K562 (cell line): ENCODE data around the gene RREB1. TPM values are rescaled to one million over a fixed set of nuclear protein-coding genes. Genes with fewer than 3 reads are reported as not detected.
A peak's percentile ranks its signal among the peaks of the same experiment; 100 is the strongest.

Experiments used
- ATAC-seq: fragments of 200-7000 bp; cut with Tn5 transposase; 3 replicates; pipeline ENCODE4 v1.9.1; 2020; ENCODE audit warnings: moderate library complexity
- BruUV-seq: library from RNA; stranded (reverse); fragments of 400-500 nt; replicated peaks from 2 replicates; lab custom pipeline; 2021; lab: Mats Ljungman, UMichigan
- CTCF ChIA-PET: fragments of 300-600 bp; formaldehyde crosslinking; extraction: SDS; loops from one replicate; lab custom pipeline; 2021; ENCODE audit warnings: low intra/inter-chr PET ratio; lab: Yijun Ruan, JAX
- POLR2A ChIA-PET: fragments of 300-600, 350-650 bp; sonication (Branson Sonifier 250); formaldehyde crosslinking; extraction: SDS; loops from one replicate; lab custom pipeline; 2021; ENCODE audit warnings: antibody characterized with exemption, inconsistent platforms; lab: Yijun Ruan, JAX
- DNase-seq, 4 experiments: peaks; one replicate each; pipeline versions ENCODE4 v3.0.0 to v3.0.0-alpha.2; 2011 to 2018; ENCODE audit warnings: low spot score in 3 of 4, mixed read lengths in 3 of 4; ENCODE audit errors: extremely low read depth in 1 of 4
- FAIRE-seq: peaks from 2 replicates; lab custom pipeline; 2011; peaks lifted over from hg19 to GRCh38; lab: Jason Lieb, UNC
- H2AFZ ChIP-seq: 2 replicates; pipeline ENCODE4 v1.6.0; 2011; ENCODE audit warnings: low read depth, low read length, control low read depth, inconsistent platforms
- H3K27ac ChIP-seq: fragments of 200-600 bp; 3 replicates; pipeline ENCODE4 v1.8.0; 2011; ENCODE audit warnings: low read depth, mild to moderate bottlenecking, control low read depth, inconsistent platforms, low read length, moderate library complexity, mixed read lengths; ENCODE audit errors: extremely low read depth
- H3K27me3 ChIP-seq, 2 experiments: fragments of 300-600 bp in 1 of 2; 2 replicates in 1 of 2; 3 replicates in 1 of 2; pipeline versions ENCODE4 v1.6.0 to v1.8.0; 2011; ENCODE audit warnings: inconsistent platforms in 2 of 2, low read length in 2 of 2, mild to moderate bottlenecking in 1 of 2, mixed read lengths in 1 of 2, moderate library complexity in 1 of 2; ENCODE audit not compliant: control insufficient read depth in 2 of 2, insufficient read depth in 2 of 2
- H3K36me3 ChIP-seq: fragments of 300-600 bp; 3 replicates; pipeline ENCODE4 v1.8.0; 2011; ENCODE audit warnings: mild to moderate bottlenecking, low read length, inconsistent platforms; ENCODE audit not compliant: control insufficient read depth, insufficient read depth
- H3K4me1 ChIP-seq, 2 experiments: fragments of 200-600 bp in 1 of 2; replicated peaks in 1 of 2; 2 replicates in 1 of 2; 3 replicates in 1 of 2; pipeline versions ENCODE4 v1.5.1 to v1.8.0; 2011; ENCODE audit warnings: inconsistent platforms in 2 of 2, low read length in 2 of 2, mild to moderate bottlenecking in 1 of 2, mixed read lengths in 1 of 2, moderate library complexity in 1 of 2; ENCODE audit not compliant: control insufficient read depth in 2 of 2, insufficient read depth in 2 of 2
- H3K4me2 ChIP-seq: 2 replicates; pipeline ENCODE4 v1.6.1; 2011; ENCODE audit warnings: low read length, control low read depth, inconsistent platforms, mixed read lengths; ENCODE audit not compliant: insufficient read depth
- H3K4me3 ChIP-seq: fragments of 200-600 bp; sonication (generic), shearing (Covaris generic); 2 replicates; pipeline ENCODE4 v1.5.1; 2016; ENCODE audit warnings: control low read depth, inconsistent platforms
- H3K79me2 ChIP-seq: fragments of 200-600 bp; 3 replicates; pipeline ENCODE4 v1.8.0; 2011; ENCODE audit warnings: low read length, inconsistent platforms; ENCODE audit not compliant: control insufficient read depth, insufficient read depth
- H3K9ac ChIP-seq, 2 experiments: 2 replicates each; pipeline versions ENCODE4 v1.6.0 to v1.6.1; 2011; ENCODE audit warnings: low read depth in 2 of 2, low read length in 2 of 2, control low read depth in 1 of 2, inconsistent platforms in 1 of 2, mild to moderate bottlenecking in 1 of 2, mixed read lengths in 1 of 2; ENCODE audit not compliant: insufficient read depth in 1 of 2
- H3K9me1 ChIP-seq: one replicate; pipeline ENCODE4 v1.6.0; 2011; ENCODE audit warnings: inconsistent platforms, mild to moderate bottlenecking, low read length, moderate library complexity; ENCODE audit not compliant: control insufficient read depth, insufficient read depth
- H3K9me3 ChIP-seq: replicated peaks from 2 replicates; pipeline ENCODE4 v1.5.1; 2011; ENCODE audit warnings: low read depth, low read length, inconsistent platforms; ENCODE audit not compliant: control insufficient read depth, insufficient read depth
- H4K20me1 ChIP-seq: replicated peaks from 2 replicates; pipeline ENCODE4 v1.6.1; 2011; ENCODE audit warnings: low read length, inconsistent platforms, mixed read lengths; ENCODE audit not compliant: control insufficient read depth, insufficient read depth
- LCOR ChIP-seq: sonication (generic); formaldehyde crosslinking; IDR thresholded peaks from 2 replicates; pipeline ENCODE4 v1.8.0; 2022; ENCODE audit warnings: mild to moderate bottlenecking, missing genetic modification reagents
- MEIS2 ChIP-seq: fragments of 450-650 bp; IDR thresholded peaks from 2 replicates; pipeline ENCODE4 v1.6.1; 2014; ENCODE audit warnings: mild to moderate bottlenecking; ENCODE audit not compliant: partially characterized antibody
- PURB ChIP-seq: sonication (generic); formaldehyde crosslinking; IDR thresholded peaks from 2 replicates; pipeline ENCODE4 v1.9.0; 2021; ENCODE audit warnings: low read depth, mild to moderate bottlenecking, missing genetic modification reagents
- RBM22 ChIP-seq: fragments of 200-400 bp; formaldehyde crosslinking; IDR thresholded peaks from 2 replicates; pipeline ENCODE4 v1.6.1; 2018; ENCODE audit warnings: low read length, low read depth; ENCODE audit not compliant: poor library complexity, severe bottlenecking
- SRF ChIP-seq, 2 experiments: fragments of 250-450, 450-650 bp in 1 of 2; sonication (Bioruptor Pico) in 1 of 2; sonication (generic) in 1 of 2; formaldehyde crosslinking; IDR thresholded peaks; 2 replicates each; pipeline versions ENCODE4 v1.5.0 to v1.5.1; 2020 to 2022; ENCODE audit warnings: mild to moderate bottlenecking in 1 of 2, missing genetic modification reagents in 1 of 2
- ZC3H11A ChIP-seq: IDR thresholded peaks from 2 replicates; pipeline ENCODE4 v1.6.1; 2012; ENCODE audit warnings: low read depth, low read length, improper control_type of control experiment
- ZNF316 ChIP-seq: fragments of 450-650 bp; IDR thresholded peaks from 2 replicates; pipeline ENCODE4 v1.6.1; 2016
- WGBS: fragments of 100-300 bp; shearing (Covaris generic); methylation state at CpG from one replicate; pipeline ENCODE4 v1.1.6; 2016; ENCODE audit warnings: low coverage, mixed read lengths; ENCODE audit not compliant: insufficient coverage; ENCODE audit errors: missing lambda C conversion rate; 5-methylcytosine and 5-hydroxymethylcytosine counted together
- in situ Hi-C: fragments of 300-500 bp; cut with MboI; formaldehyde crosslinking; loops from 4 replicates; pipeline ENCODE4 v1.15.0; 2018; ENCODE audit warnings: inconsistent platforms, mixed read lengths
- intact Hi-C: fragments of 100-400 bp; cut with micrococcal nuclease; formaldehyde crosslinking; loops from 2 replicates; pipeline ENCODE4 v1.14.2; 2022
- polyA plus RNA-seq, 8 experiments: library from polyadenylated mRNA; depleted of rRNA in 4 of 8; stranded (reverse) in 5 of 8; unstranded in 3 of 8; fragments of >200 nt; fragmentation: Nextera tagmentation in 2 of 8; fragmentation: Illumina TruSeq in 1 of 8; extraction: Ambion mirVana in 2 of 8; extraction: Trizol in 1 of 8; gene quantifications; 2 replicates each; pipeline versions ENCODE4 v1.2.1 to v1.2.3, GENCODE V29; 2011 to 2014; ENCODE audit warnings: inconsistent platforms in 1 of 8, missing spikeins in 1 of 8
- total RNA-seq, 7 experiments: library from RNA; depleted of rRNA in 6 of 7; stranded (reverse); fragments of >200 nt in 6 of 7; fragmentation: Illumina TruSeq in 2 of 7; extraction: Trizol in 2 of 7; gene quantifications; 2 replicates each; pipeline versions ENCODE4 v1.2.1 to v1.2.3, GENCODE V29; 2011 to 2021; ENCODE audit warnings: low replicate concordance in 1 of 7

RREB1 gene
- total and polyA plus RNA-seq, 9 of the 15 experiments (the other 6 are each of a cell fraction or from before 2014, with no cell fraction given), result 3.3 to 64.2 (median 19.3) TPM

DNA sequence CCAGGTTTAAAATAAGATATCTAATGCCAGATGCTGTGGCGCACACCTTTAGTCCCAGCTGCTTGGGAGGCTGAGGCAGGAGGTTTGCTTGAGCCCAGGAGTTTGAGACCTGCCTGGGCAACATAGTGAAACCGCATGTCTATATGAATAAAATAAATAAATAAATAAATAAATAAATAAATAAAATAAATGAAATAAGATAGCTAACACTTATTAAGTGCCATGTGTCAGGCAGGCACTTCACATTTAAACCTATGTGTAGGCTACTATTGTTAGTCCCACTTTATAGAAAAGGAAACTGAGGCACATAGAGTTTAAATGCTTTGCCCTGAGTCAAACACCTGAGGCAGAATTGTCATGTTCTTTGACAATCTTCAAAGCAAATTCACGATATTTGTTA is 32.9 kb upstream of the RREB1 start:
- no peaks in the 10 kb centered on the region for H3K79me2 ChIP-seq
- FAIRE-seq, result no peak
- WGBS, result 66% methylated on average over 3 of the region's 3 CpGs
- no peak for DNase-seq
- H4K20me1 ChIP-seq, result no peaks in the 10 kb centered on the region
- no peaks in the 10 kb centered on the region for H3K36me3 ChIP-seq
- TF ChIP-seq LCOR (CRISPR knock-in tag) (no peak), ZC3H11A (peak; percentile 75; the same call in 1 of the 2 replicates), ZNF316 (no peak), PURB (CRISPR knock-in tag) (no peak), SRF (CRISPR knock-in tag; IDR thresholded peaks at IDR 0.05) (no peak)
- no TSS peak for BruUV-seq
- in situ Hi-C loops (no loop called here), intact Hi-C loops (no loop called here)
- H3K4me3 ChIP-seq, result no peak overlapping the region
- no peaks in the 10 kb centered on the region for H3K9me3 ChIP-seq
- no peak overlapping the region for H3K27ac ChIP-seq
- CTCF ChIA-PET, result no interaction called here
- POLR2A ChIA-PET, result no interaction called here
- no peaks in the 10 kb centered on the region; a peak in 1 of 5 replicates for H3K4me1 ChIP-seq
- no peak for ATAC-seq
- no peak overlapping the region for H3K9ac ChIP-seq
- H3K9me1 ChIP-seq, result no peaks in the 10 kb centered on the region
- no peak overlapping the region for H3K4me2 ChIP-seq
- no peak overlapping the region for H2AFZ ChIP-seq
- H3K27me3 ChIP-seq, result no peaks in the 10 kb centered on the region

DNA sequence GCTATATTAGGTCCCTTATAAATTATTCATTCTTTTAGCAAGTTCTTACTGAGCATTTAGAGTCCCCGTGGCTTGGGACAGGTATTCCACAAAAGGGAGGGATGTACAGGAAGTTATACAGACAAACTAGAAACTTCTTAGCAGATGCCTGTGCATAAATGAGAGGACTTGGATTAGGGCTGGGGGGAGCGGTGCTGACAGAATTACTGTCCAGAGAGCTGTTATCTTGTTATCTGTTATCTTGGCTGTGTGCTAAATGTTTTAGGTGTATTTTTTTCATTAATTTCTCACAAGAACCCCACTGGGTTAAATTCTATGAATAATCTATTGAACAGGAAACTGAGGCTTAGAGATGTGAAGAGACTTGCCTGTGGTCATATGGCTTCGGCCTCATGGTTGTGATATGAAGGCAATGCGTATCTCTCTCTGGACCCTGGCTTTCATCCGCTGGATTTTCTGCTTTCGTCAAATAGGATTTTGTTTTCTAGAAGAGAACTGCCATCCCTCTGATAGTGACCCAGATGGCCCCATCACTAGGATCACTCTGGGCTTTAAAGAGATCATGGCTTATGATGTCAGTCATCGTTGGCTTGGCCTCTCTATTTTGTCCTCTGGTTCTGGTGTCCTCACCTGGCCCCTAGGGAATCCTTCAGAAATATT is 32.3 kb upstream of the RREB1 start:
- no peaks in the 10 kb centered on the region; a peak in 1 of 5 replicates for H3K4me1 ChIP-seq
- peak; percentile 52 for TF ChIP-seq MEIS2
- no peak for TF ChIP-seq RBM22
- H3K9me3 ChIP-seq, result no peaks in the 10 kb centered on the region
- ChIA-PET CTCF (no interaction called here), POLR2A (interaction anchor here (0.7 kb wide), 1 partner anchor 11 kb away, joined by 3 read pairs; no protein-coding TSS in a partner anchor)
- intact Hi-C loops, result no loop called here
- FAIRE-seq, result no peak
- in situ Hi-C loops, result no loop called here
- 77% methylated on average over 7 of the region's 7 CpGs for WGBS
- H3K9ac ChIP-seq, result no peak overlapping the region
- DNase-seq, result no peak
- no peaks in the 10 kb centered on the region for H3K9me1 ChIP-seq
- H3K27ac ChIP-seq, result no peak overlapping the region
- no peak overlapping the region for H3K4me2 ChIP-seq
- no peaks in the 10 kb centered on the region for H3K27me3 ChIP-seq
- ATAC-seq, result no peak
- no peaks in the 10 kb centered on the region for H4K20me1 ChIP-seq
- BruUV-seq, result no TSS peak
- no peak overlapping the region for H3K4me3 ChIP-seq
- H3K36me3 ChIP-seq, result no peaks in the 10 kb centered on the region
- no peaks in the 10 kb centered on the region for H3K79me2 ChIP-seq
- H2AFZ ChIP-seq, result peak overlapping the region; percentile 11; the same call in 1 of the 2 replicates
